Chondrocyte (in vitro differentiated cells): Measurements from ENCODE around the gene NUP62. TPM values are rescaled to one million over a fixed set of nuclear protein-coding genes. Genes with fewer than 3 reads are reported as not detected.
A peak's percentile ranks its signal among the peaks of the same experiment; 100 is the strongest.

Experiments used
- DNase-seq: peaks from one replicate; pipeline ENCODE4 v3.0.0; 2021; ENCODE audit warnings: mixed read lengths, low spot score
- H3K27ac Mint-ChIP-seq: one replicate; pipeline ENCODE4 v1.8.0; 2021; ENCODE audit warnings: mild to moderate bottlenecking, moderate library complexity, mixed read lengths; ENCODE audit not compliant: unreplicated experiment
- H3K27me3 Mint-ChIP-seq: 2 replicates; pipeline ENCODE4 v1.8.0; 2021; ENCODE audit warnings: low read depth, mixed read lengths
- H3K36me3 Mint-ChIP-seq: 2 replicates; pipeline ENCODE4 v1.8.0; 2021; ENCODE audit warnings: low read depth, mixed read lengths
- H3K4me1 Mint-ChIP-seq: 2 replicates; pipeline ENCODE4 v1.8.0; 2021; ENCODE audit warnings: low read depth, mild to moderate bottlenecking, mixed read lengths
- H3K4me3 Mint-ChIP-seq: one replicate; pipeline ENCODE4 v1.8.0; 2021; ENCODE audit warnings: mild to moderate bottlenecking, moderate library complexity, mixed read lengths; ENCODE audit not compliant: unreplicated experiment
- H3K9me3 Mint-ChIP-seq: 2 replicates; pipeline ENCODE4 v1.8.0; 2021; ENCODE audit warnings: low read depth, mixed read lengths
- total RNA-seq: library from RNA; stranded (reverse); gene quantifications from 3 replicates; pipeline ENCODE4 v1.2.1, GENCODE V29; 2021
- TF ChIP-seq, protein P1 (sequence below): fragments of 200-600 bp; sonication (generic); IDR thresholded peaks from 2 replicates; pipeline ENCODE4 v1.5.0; 2021; ENCODE audit warnings: antibody characterized with exemption, mild to moderate bottlenecking, moderate library complexity

NUP62 gene
- total RNA-seq, 1 donor from 2014 or later: 44.7 TPM

DNA sequence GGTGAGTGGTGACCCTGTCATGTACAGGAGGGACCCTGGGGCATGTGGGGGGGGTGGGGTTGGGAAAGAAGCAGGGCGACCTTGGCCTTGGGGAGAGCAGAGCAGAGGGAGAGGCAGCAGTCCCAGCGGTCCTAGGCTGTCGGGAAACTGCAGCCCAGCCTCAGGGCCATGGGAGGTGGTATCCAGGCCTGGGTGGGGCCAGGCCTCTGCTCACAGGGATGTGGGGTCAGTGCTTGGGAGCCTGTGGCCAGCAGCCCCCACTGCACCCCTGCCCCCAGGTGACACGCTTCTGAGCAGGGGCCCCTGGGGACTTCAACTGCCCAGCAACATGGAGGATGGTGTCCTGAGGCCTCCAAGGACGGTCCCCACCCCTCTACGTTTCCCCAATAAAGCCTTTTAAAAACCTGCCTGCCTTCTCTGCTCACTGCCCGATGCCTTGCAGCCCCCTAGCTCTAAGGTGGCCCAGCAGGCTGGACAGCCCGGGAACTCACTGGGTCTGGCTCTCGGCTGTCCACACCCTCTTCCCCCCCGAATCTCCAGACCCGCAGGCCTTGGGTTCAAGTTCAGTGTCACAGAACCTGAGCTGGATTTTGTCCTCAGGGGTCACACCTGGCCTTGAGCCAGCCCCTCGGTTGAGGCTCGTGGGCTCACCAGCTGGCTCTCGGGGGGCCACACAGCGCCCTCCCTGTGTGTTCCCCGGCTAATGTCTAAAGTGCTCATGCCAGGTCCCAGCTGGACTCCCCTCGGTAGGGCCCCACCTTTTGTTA, 68.8 kb downstream of the NUP62 start:
- peaks cover 15% of the 10 kb centered on the region for H3K4me1 Mint-ChIP-seq
- peak overlapping the region; percentile 8 for H3K27ac Mint-ChIP-seq
- H3K36me3 Mint-ChIP-seq: peaks cover 18% of the 10 kb centered on the region
- DNase-seq: no peak
- no peak overlapping the region for H3K4me3 Mint-ChIP-seq
- no peaks in the 10 kb centered on the region for H3K9me3 Mint-ChIP-seq
- TF ChIP-seq, protein P1, sequence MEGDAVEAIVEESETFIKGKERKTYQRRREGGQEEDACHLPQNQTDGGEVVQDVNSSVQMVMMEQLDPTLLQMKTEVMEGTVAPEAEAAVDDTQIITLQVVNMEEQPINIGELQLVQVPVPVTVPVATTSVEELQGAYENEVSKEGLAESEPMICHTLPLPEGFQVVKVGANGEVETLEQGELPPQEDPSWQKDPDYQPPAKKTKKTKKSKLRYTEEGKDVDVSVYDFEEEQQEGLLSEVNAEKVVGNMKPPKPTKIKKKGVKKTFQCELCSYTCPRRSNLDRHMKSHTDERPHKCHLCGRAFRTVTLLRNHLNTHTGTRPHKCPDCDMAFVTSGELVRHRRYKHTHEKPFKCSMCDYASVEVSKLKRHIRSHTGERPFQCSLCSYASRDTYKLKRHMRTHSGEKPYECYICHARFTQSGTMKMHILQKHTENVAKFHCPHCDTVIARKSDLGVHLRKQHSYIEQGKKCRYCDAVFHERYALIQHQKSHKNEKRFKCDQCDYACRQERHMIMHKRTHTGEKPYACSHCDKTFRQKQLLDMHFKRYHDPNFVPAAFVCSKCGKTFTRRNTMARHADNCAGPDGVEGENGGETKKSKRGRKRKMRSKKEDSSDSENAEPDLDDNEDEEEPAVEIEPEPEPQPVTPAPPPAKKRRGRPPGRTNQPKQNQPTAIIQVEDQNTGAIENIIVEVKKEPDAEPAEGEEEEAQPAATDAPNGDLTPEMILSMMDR: no peak
- H3K27me3 Mint-ChIP-seq: no peaks in the 10 kb centered on the region

DNA sequence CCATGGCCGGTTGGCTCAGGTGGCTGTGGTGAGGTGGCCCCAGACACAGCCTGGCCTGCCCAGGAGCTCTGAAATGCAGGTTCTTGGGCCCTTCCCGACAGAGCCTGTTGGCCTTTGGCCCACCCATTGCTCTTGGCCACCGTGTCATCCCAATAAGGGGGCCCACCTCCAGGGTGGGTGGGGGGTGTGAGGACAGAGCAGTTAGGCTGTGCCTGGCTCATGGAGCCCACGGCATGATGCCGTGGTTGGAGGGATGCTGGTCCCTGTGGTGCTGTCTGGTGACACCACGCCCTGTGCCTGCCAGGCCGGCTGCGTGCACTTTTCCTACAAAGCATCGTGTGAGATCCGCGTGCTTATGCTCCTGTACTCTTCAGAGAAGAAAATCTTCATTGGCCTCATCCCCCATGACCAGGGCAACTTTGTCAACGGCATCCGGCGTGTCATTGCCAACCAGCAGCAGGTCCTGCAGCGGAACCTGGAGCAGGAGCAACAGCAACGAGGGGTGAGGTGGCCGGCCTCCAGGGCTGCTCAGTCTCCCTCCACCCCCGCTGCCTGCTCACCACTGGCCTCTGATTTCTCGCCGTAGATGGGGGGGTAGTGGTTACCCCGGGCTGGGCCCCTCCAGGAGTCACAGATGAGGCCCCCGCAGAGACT, 69.5 kb downstream of the NUP62 start:
- H3K4me1 Mint-ChIP-seq: peaks cover 8% of the 10 kb centered on the region
- H3K9me3 Mint-ChIP-seq: no peaks in the 10 kb centered on the region
- no peak for DNase-seq
- H3K4me3 Mint-ChIP-seq: no peak overlapping the region
- TF ChIP-seq, protein P1: no peak
- peaks cover 18% of the 10 kb centered on the region for H3K36me3 Mint-ChIP-seq
- H3K27ac Mint-ChIP-seq: no peak overlapping the region
- no peaks in the 10 kb centered on the region for H3K27me3 Mint-ChIP-seq

- peaks cover 15% of the 10 kb centered on the region for H3K4me1 Mint-ChIP-seq
- no peaks in the 10 kb centered on the region for H3K27me3 Mint-ChIP-seq
- no peak for DNase-seq
- TF ChIP-seq, protein P1: no peak
- no peaks in the 10 kb centered on the region for H3K9me3 Mint-ChIP-seq
- no peak overlapping the region for H3K4me3 Mint-ChIP-seq
- peaks cover 12% of the 10 kb centered on the region for H3K36me3 Mint-ChIP-seq
- peak overlapping the region; percentile 78 for H3K27ac Mint-ChIP-seq
Observed at GRCh38 chr19:49858088-49858985, 71.0 kb downstream of the NUP62 start.

- Mint-ChIP-seq H3K36me3 (peaks cover 9% of the 10 kb centered on the region), H3K27me3 (no peaks in the 10 kb centered on the region), H3K4me3 (no peak overlapping the region), H3K9me3 (no peaks in the 10 kb centered on the region), H3K4me1 (peaks cover 20% of the 10 kb centered on the region), H3K27ac (no peak overlapping the region)
- TF ChIP-seq, protein P1: no peak
- DNase-seq: no peak
Observed at GRCh38 chr19:49857838-49858087, 71.5 kb downstream of the NUP62 start.
